Parathyroid adenoma (tissue), 2 donors: ENCODE measurements around the gene LINGO4.

Experiments
- H2AFZ ChIP-seq: fragments of 300-600 bp; sonication (generic); one replicate; pipeline ENCODE4 v1.7.0; 2017; ENCODE audit warnings: antibody characterized with exemption, mild to moderate bottlenecking
- H3K27ac ChIP-seq: fragments of 300-600 bp; sonication (generic); one replicate; pipeline ENCODE4 v1.7.0; 2017
- H3K27me3 ChIP-seq: fragments of 300-600 bp; sonication (generic); one replicate; pipeline ENCODE4 v1.7.0; 2017; ENCODE audit warnings: low read length; ENCODE audit not compliant: control insufficient read depth, insufficient read depth
- H3K36me3 ChIP-seq: fragments of 300-600 bp; sonication (generic); one replicate; pipeline ENCODE4 v1.7.0; 2017; ENCODE audit warnings: low read length; ENCODE audit not compliant: control insufficient read depth, insufficient read depth
- H3K4me1 ChIP-seq: fragments of 300-600 bp; sonication (generic); one replicate; pipeline ENCODE4 v1.7.0; 2017; ENCODE audit warnings: control low read depth
- H3K4me2 ChIP-seq: fragments of 300-600 bp; sonication (generic); one replicate; pipeline ENCODE4 v1.7.0; 2017; ENCODE audit warnings: low read length
- H3K4me3 ChIP-seq: fragments of 300-600 bp; sonication (generic); one replicate; pipeline ENCODE4 v1.7.0; 2017; ENCODE audit warnings: low read depth, low read length
- H3K79me2 ChIP-seq: fragments of 300-600 bp; sonication (generic); one replicate; pipeline ENCODE4 v1.7.0; 2017; ENCODE audit warnings: control low read depth
- H3K9ac ChIP-seq: fragments of 300-600 bp; sonication (generic); one replicate; pipeline ENCODE4 v1.7.0; 2017; ENCODE audit warnings: mild to moderate bottlenecking
- H3K9me3 ChIP-seq: fragments of 300-600 bp; sonication (generic); one replicate; pipeline ENCODE4 v1.7.0; 2017; ENCODE audit warnings: low read length; ENCODE audit not compliant: control insufficient read depth
- TF ChIP-seq, protein P1 (sequence below): fragments of 300-600 bp; sonication (generic); IDR thresholded peaks from one replicate; pipeline ENCODE4 v1.7.0; 2017; ENCODE audit warnings: antibody characterized with exemption, mild to moderate bottlenecking
- donor health status: primary hyperparathyroidism.

LINGO4 gene

DNA sequence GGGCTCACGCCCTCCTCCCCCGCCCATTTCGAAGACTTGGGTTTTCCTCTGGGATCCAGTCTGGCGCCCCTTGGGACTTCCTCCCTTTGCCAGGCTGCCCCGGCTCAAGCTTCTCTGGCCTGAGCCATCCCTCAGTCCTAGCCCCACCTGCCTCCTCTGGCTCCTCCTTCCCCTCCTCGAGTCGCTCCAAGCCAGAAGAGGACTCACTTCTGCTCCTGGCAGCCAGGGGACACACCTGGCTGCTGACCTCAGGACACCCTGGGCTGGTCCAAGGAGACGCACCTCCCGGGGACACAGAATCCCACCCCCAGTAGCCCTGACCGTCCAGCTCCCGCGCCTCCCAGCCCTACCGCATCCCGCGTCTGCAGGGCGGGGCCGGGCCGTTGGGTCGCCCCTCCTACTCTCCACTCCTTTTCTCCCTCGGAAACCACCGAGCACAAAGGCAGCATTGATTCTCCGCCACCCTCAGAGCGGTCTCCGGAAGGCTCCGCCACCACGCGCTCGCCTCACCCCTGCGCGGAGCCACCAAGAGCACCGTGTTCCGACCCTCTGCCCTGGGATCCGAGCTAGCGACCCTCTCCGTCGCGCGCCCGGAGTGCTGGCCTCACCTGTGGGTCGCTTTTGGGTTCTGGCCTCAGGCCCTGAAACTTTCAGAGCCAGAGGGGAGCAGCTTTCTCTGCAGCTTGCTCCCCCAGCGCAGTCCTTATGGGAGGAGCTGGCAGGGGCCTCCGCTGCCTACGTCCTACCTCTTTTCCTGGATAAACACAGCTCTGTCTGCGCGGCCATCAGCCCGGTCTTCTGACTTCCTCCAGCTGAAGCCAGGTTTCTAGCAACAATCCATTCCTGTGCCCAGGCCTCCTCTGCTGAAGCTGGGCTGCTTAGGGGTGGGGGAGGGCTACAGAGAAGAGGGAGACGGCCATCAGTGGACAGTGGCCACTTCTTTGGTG, 34.5 kb upstream of the LINGO4 start, which contains the start of gene C2CD4D:
C2CD4D (minus strand) TSS at position 364 of the 947 bp plus-strand sequence. CDS start 831 bp downstream, outside the sequence.
- H3K4me3 ChIP-seq = peak within 1 kb of the TSS; percentile 56
- no peak within 1 kb of the TSS for H2AFZ ChIP-seq
- no peak within 1 kb of the TSS for H3K27ac ChIP-seq
- H3K9ac ChIP-seq = no peak within 1 kb of the TSS
- H3K4me1 ChIP-seq = peaks cover 7% of the 10 kb centered on the region
- H3K79me2 ChIP-seq = no peaks in the 10 kb centered on the region
- H3K27me3 ChIP-seq = no peaks in the 10 kb centered on the region
- H3K4me2 ChIP-seq = peak within 1 kb of the TSS; percentile 82
- H3K36me3 ChIP-seq = no peaks in the 10 kb centered on the region
- no peaks in the 10 kb centered on the region for H3K9me3 ChIP-seq
- TF ChIP-seq, protein P1, sequence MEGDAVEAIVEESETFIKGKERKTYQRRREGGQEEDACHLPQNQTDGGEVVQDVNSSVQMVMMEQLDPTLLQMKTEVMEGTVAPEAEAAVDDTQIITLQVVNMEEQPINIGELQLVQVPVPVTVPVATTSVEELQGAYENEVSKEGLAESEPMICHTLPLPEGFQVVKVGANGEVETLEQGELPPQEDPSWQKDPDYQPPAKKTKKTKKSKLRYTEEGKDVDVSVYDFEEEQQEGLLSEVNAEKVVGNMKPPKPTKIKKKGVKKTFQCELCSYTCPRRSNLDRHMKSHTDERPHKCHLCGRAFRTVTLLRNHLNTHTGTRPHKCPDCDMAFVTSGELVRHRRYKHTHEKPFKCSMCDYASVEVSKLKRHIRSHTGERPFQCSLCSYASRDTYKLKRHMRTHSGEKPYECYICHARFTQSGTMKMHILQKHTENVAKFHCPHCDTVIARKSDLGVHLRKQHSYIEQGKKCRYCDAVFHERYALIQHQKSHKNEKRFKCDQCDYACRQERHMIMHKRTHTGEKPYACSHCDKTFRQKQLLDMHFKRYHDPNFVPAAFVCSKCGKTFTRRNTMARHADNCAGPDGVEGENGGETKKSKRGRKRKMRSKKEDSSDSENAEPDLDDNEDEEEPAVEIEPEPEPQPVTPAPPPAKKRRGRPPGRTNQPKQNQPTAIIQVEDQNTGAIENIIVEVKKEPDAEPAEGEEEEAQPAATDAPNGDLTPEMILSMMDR = no peak

DNA sequence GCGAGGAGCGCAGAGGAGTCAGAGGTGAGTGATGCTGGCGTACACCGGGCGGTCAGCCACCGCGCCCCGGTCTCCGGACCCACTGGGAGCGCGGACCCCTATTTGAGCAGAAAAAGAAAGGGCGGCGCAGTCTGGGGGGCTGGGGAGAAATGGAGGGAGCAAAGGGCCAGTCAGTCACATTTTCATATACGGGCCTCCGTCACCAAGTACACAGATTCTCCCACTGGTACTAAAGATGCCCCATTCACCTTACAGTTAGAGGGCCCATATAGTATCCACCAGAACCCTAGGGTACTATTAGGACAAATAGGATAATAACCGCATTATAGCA, 33.8 kb upstream of the LINGO4 start:
- Histone ChIP-seq H3K27me3 (no peaks in the 10 kb centered on the region), H3K9ac (no peak overlapping the region), H2AFZ (no peak overlapping the region), H3K36me3 (no peaks in the 10 kb centered on the region), H3K79me2 (no peaks in the 10 kb centered on the region), H3K4me2 (peak overlapping the region; percentile 82), H3K4me3 (peak overlapping the region; percentile 56), H3K9me3 (no peaks in the 10 kb centered on the region), H3K27ac (no peak overlapping the region), H3K4me1 (peaks cover 7% of the 10 kb centered on the region)
- TF ChIP-seq, protein P1 = no peak

DNA sequence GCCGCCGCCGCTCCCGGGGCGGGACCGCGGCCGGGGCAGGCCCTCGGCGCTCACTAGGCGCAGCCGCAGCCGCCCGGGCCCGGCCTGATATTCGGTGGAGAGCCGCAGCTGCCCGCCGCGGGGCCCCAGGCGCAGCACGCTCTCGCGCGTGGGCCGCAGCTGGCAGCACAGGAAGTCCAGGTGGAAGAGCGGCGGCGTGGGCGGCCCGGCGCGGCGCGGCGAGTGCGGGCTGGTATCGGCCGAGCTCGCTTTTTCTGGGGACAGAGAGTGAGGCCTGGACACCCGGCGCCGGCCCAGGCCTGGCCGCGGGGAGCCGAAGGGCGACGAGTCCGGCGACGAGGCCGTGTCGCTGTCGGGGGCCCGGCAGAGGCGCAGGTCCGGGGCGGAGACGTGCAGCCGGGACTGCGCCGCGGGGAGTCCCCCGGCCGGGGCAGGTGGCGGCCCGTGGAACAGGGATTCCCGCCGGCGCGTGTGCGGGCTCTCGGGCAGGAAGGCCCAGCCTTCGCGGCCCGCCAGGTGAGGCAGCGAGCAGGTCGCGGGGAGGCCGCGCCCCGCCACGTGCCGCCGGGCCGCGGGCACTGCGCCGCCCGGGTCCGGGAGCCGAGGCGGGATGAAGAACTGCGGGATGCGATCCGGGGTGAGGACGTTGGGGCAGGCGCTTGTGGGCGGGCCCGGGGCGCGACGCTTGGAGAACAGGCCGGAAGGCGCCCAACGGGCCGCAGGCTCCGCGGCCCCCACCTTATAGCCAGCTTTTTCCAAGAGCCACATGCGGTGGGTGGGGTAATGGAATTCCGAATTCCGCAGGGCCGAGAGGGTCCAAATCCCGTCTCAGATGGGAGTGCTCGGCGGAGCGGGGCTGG, 33.2 kb upstream of the LINGO4 start:
- TF ChIP-seq, protein P1 = no peak
- Histone ChIP-seq H3K9me3 (no peaks in the 10 kb centered on the region), H3K27me3 (no peaks in the 10 kb centered on the region), H3K4me2 (no peak overlapping the region), H3K9ac (no peak overlapping the region), H3K79me2 (no peaks in the 10 kb centered on the region), H3K4me3 (no peak overlapping the region), H2AFZ (no peak overlapping the region), H3K27ac (no peak overlapping the region), H3K36me3 (no peaks in the 10 kb centered on the region), H3K4me1 (peaks cover 9% of the 10 kb centered on the region)

DNA sequence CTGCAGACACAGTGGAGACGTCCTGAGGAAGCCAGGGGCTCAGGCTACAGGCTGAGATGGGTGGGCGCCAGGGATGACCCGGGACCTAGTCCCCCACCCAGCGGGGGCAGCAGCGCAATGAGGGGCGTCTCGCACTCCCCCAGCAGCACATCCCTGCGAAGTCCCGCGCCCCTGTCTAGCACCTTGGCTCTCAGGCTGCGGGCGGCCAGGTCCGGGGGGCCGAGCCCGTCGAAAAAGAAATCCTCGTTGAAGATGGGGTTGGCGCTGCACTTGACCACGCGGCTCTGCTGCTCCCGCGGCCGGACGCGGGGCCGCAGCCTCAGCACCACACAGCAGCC, 32.6 kb upstream of the LINGO4 start:
- no peaks in the 10 kb centered on the region for H3K9me3 ChIP-seq
- H3K27me3 ChIP-seq = no peaks in the 10 kb centered on the region
- no peak overlapping the region for H3K4me2 ChIP-seq
- peaks cover 10% of the 10 kb centered on the region for H3K4me1 ChIP-seq
- H3K4me3 ChIP-seq = no peak overlapping the region
- H3K27ac ChIP-seq = no peak overlapping the region
- H2AFZ ChIP-seq = no peak overlapping the region
- TF ChIP-seq, protein P1 = no peak
- H3K9ac ChIP-seq = no peak overlapping the region
- no peaks in the 10 kb centered on the region for H3K36me3 ChIP-seq
- no peaks in the 10 kb centered on the region for H3K79me2 ChIP-seq
